ENCODE results near the gene DNMT3B.

DNA sequence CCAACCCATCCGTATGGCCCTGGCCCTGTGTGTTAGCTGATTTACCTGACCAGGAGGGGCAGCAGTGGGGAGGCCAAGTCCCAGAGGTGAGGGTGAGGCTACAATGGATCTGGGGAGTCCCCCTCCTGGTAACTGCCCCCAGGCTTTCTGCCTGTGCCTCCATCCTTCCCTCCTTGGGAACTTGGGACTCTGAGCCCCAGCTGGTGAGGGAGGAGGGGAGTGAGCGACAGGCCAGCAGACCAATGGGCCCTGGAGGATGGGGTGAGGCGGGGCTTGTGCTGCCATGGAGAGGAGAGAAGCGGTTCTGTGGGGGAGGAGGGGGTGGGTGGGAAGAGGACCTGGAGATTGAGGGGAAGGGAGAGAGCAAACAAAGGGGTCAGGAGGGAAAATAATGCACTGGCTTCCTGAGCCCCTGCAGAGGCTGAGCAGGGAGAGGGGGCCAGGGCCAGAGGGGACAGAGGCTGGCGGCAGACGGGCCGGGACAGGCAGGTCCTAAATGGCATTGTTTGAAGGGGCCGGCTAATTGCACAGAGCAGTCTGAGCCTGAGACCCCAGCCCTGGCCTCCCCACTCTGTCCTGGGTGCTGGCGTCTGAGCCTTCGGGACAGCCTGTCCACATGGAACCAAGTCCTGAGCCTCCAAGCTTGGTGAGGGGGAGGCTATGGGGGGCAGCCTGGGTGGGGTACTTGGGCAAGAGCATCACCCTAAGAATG lies 17.5 kb downstream of the DNMT3B start:
- TF ChIP-seq, protein P1, sequence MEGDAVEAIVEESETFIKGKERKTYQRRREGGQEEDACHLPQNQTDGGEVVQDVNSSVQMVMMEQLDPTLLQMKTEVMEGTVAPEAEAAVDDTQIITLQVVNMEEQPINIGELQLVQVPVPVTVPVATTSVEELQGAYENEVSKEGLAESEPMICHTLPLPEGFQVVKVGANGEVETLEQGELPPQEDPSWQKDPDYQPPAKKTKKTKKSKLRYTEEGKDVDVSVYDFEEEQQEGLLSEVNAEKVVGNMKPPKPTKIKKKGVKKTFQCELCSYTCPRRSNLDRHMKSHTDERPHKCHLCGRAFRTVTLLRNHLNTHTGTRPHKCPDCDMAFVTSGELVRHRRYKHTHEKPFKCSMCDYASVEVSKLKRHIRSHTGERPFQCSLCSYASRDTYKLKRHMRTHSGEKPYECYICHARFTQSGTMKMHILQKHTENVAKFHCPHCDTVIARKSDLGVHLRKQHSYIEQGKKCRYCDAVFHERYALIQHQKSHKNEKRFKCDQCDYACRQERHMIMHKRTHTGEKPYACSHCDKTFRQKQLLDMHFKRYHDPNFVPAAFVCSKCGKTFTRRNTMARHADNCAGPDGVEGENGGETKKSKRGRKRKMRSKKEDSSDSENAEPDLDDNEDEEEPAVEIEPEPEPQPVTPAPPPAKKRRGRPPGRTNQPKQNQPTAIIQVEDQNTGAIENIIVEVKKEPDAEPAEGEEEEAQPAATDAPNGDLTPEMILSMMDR (IDR thresholded peaks at IDR 0.05): no peak
- no peak for TF ChIP-seq EZH2 (IDR thresholded peaks at IDR 0.05; ENCODE audit: borderline replicate concordance, insufficient read depth, low read depth, low read length, poor library complexity, severe bottlenecking)
